ENCODE results near the gene IQCB1.
A peak's percentile ranks its signal among the peaks of the same experiment; 100 is the strongest.

Gene IQCB1, protein sequence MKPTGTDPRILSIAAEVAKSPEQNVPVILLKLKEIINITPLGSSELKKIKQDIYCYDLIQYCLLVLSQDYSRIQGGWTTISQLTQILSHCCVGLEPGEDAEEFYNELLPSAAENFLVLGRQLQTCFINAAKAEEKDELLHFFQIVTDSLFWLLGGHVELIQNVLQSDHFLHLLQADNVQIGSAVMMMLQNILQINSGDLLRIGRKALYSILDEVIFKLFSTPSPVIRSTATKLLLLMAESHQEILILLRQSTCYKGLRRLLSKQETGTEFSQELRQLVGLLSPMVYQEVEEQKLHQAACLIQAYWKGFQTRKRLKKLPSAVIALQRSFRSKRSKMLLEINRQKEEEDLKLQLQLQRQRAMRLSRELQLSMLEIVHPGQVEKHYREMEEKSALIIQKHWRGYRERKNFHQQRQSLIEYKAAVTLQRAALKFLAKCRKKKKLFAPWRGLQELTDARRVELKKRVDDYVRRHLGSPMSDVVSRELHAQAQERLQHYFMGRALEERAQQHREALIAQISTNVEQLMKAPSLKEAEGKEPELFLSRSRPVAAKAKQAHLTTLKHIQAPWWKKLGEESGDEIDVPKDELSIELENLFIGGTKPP

GRCh38 chr3:121834671-121835464 is at the start of gene IQCB1, which contains the start of gene EAF2:
Gene IQCB1 (minus strand): TSS chr3:121835060. CDS start chr3:121828960, 6,100 bp downstream.
Gene EAF2 (plus strand): TSS chr3:121835209. CDS start chr3:121835286, 77 bp downstream.
- Histone ChIP-seq H3K4me3 (replicated peaks; ENCODE audit: low read depth, low read length) (peak within 1 kb of the TSS; percentile 97), H3K27me3 (replicated peaks; ENCODE audit: control insufficient read depth, insufficient read depth, low read length) (no peaks in the 10 kb centered on the region), H3K36me3 (ENCODE audit: control insufficient read depth, insufficient read depth, low read length) (no peaks in the 10 kb centered on the region; the same call in none of the 2 replicates)
- peak; percentile 99 for DNase-seq (ENCODE audit: extremely low read depth, insufficient read length)
- TF ChIP-seq, protein P1, sequence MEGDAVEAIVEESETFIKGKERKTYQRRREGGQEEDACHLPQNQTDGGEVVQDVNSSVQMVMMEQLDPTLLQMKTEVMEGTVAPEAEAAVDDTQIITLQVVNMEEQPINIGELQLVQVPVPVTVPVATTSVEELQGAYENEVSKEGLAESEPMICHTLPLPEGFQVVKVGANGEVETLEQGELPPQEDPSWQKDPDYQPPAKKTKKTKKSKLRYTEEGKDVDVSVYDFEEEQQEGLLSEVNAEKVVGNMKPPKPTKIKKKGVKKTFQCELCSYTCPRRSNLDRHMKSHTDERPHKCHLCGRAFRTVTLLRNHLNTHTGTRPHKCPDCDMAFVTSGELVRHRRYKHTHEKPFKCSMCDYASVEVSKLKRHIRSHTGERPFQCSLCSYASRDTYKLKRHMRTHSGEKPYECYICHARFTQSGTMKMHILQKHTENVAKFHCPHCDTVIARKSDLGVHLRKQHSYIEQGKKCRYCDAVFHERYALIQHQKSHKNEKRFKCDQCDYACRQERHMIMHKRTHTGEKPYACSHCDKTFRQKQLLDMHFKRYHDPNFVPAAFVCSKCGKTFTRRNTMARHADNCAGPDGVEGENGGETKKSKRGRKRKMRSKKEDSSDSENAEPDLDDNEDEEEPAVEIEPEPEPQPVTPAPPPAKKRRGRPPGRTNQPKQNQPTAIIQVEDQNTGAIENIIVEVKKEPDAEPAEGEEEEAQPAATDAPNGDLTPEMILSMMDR (IDR thresholded peaks at IDR 0.05; ENCODE audit: insufficient read depth, low read length, poor library complexity, severe bottlenecking): no peak

DNA sequence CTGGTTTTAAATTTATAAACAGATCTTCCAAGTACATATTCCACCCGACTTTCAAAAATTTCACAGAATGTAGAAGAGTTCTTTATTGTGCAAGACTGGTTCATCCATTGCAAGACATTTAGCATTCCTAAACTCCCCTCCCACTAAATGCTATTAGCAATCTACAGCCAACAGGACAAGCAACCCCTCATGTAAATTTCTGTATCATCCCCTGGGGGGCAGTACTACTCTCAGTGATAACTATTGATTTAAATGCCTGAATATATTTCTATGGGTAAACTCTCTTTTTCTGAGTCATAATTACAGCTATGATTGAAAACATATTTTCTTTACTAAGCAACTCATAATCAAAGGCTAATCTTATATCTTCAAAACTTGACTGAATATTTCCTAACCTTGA is 48.6 kb upstream of the IQCB1 start:
- no peak for DNase-seq (ENCODE audit: extremely low read depth, insufficient read length)
- TF ChIP-seq, protein P1 (IDR thresholded peaks at IDR 0.05; ENCODE audit: insufficient read depth, low read length, poor library complexity, severe bottlenecking): peak; percentile 18
- no peaks in the 10 kb centered on the region for H3K27me3 ChIP-seq (replicated peaks; ENCODE audit: control insufficient read depth, insufficient read depth, low read length)
- no peak overlapping the region for H3K4me3 ChIP-seq (replicated peaks; ENCODE audit: low read depth, low read length)
- H3K36me3 ChIP-seq (ENCODE audit: control insufficient read depth, insufficient read depth, low read length): peaks cover 3% of the 10 kb centered on the region

- TF ChIP-seq, protein P1 (IDR thresholded peaks at IDR 0.05; ENCODE audit: insufficient read depth, low read length, poor library complexity, severe bottlenecking): no peak
- Histone ChIP-seq H3K4me3 (replicated peaks; ENCODE audit: low read depth, low read length) (no peak overlapping the region), H3K27me3 (replicated peaks; ENCODE audit: control insufficient read depth, insufficient read depth, low read length) (no peaks in the 10 kb centered on the region)
Measured at GRCh38 chr3:121878411-121878810, 43.6 kb upstream of the IQCB1 start.

DNA sequence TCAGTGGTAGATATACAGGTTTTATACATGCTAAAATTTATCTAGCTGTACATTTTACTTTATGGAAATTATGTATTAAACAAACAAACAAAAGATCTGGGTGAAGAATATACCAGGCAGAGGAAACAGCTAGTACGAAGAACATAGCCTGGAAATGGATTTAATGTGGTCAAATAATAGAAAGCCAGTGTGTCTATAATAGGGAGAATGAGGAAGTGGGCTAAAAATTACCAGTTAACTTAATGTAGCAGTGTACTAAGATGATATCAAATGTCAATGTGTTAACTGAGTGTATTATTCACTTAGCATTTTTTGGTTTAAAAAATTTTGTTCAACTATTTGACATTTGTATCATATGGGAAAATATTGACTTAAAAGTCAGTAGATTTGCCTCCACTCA is 36.6 kb upstream of the IQCB1 start:
- DNase-seq (ENCODE audit: extremely low read depth, insufficient read length): no peak
- Histone ChIP-seq H3K27me3 (replicated peaks; ENCODE audit: control insufficient read depth, insufficient read depth, low read length) (no peaks in the 10 kb centered on the region), H3K4me3 (replicated peaks; ENCODE audit: low read depth, low read length) (no peak overlapping the region), H3K36me3 (ENCODE audit: control insufficient read depth, insufficient read depth, low read length) (no peaks in the 10 kb centered on the region; the same call in 1 of the 2 replicates)
- TF ChIP-seq, protein P1 (IDR thresholded peaks at IDR 0.05; ENCODE audit: insufficient read depth, low read length, poor library complexity, severe bottlenecking): no peak

More at GRCh38 chr3:121878411-121878810, 43.6 kb upstream of the IQCB1 start:
- H3K36me3 ChIP-seq (ENCODE audit: control insufficient read depth, insufficient read depth, low read length): peaks cover 1% of the 10 kb centered on the region
- DNase-seq (ENCODE audit: extremely low read depth, insufficient read length): no peak

- DNase-seq (ENCODE audit: extremely low read depth, insufficient read length): no peak
- H3K4me3 ChIP-seq (replicated peaks; ENCODE audit: low read depth, low read length): no peak overlapping the region
- TF ChIP-seq, protein P1 (IDR thresholded peaks at IDR 0.05; ENCODE audit: insufficient read depth, low read length, poor library complexity, severe bottlenecking): no peak
- peaks cover 2% of the 10 kb centered on the region for H3K36me3 ChIP-seq (ENCODE audit: control insufficient read depth, insufficient read depth, low read length)
- H3K27me3 ChIP-seq (replicated peaks; ENCODE audit: control insufficient read depth, insufficient read depth, low read length): no peaks in the 10 kb centered on the region
Measured at GRCh38 chr3:121870717-121871116, 35.9 kb upstream of the IQCB1 start.
